HCT116 (cell line): ENCODE results near the gene ADGRA1. TPM values are rescaled to one million over a fixed set of nuclear protein-coding genes. Genes with fewer than 3 reads are reported as not detected.

Source experiments
- ATAC-seq: fragments of 200-7000 bp; cut with Tn5 transposase; 2 replicates; pipeline ENCODE4 v1.9.1; 2020; ENCODE audit warnings: mild to moderate bottlenecking, moderate library complexity
- BruUV-seq: library from RNA; stranded (reverse); fragments of 400-500 nt; replicated peaks from 2 replicates; lab custom pipeline; 2021; lab: Mats Ljungman, UMichigan
- CTCF ChIA-PET: fragments of 300-600 bp; sonication (Branson Sonifier 250); formaldehyde crosslinking; loops from one replicate; lab custom pipeline; 2021; ENCODE audit warnings: antibody characterized with exemption; lab: Charles Lee
- POLR2A ChIA-PET: fragments of 300-600, 350-600 bp; sonication (Branson Sonifier 250); formaldehyde crosslinking; loops from one replicate; lab custom pipeline; 2021; ENCODE audit warnings: antibody characterized with exemption; lab: Charles Lee
- RAD21 ChIA-PET, 2 experiments: fragments of 300-600 bp; sonication (Branson Sonifier 250); formaldehyde crosslinking; loops; one replicate each; lab custom pipeline; 2023; ENCODE audit warnings: low total read pairs in 2 of 2; ENCODE audit not compliant: uncharacterized antibody in 2 of 2, unreplicated experiment in 2 of 2, low non-redundant PET in 1 of 2; lab: Charles Lee
- DNase-seq: peaks from one replicate; pipeline ENCODE4 v3.0.0-alpha.2; 2010; ENCODE audit warnings: low read depth, low spot score
- H2AFZ ChIP-seq: fragments of 200-600 bp; shearing (Covaris generic), sonication (generic); 2 replicates; pipeline ENCODE4 v1.6.1; 2017; ENCODE audit warnings: low read depth, mixed run types, mixed read lengths, antibody characterized with exemption, low read length; ENCODE audit not compliant: poor library complexity, severe bottlenecking
- H3K27ac ChIP-seq: 2 replicates; pipeline ENCODE4 v1.5.1; 2012; ENCODE audit warnings: low read depth, low read length
- H3K27me3 ChIP-seq: fragments of 200-600 bp; sonication (generic); 2 replicates; pipeline ENCODE4 v1.6.1; 2016; ENCODE audit warnings: mixed run types, low read length, mixed read lengths; ENCODE audit not compliant: insufficient read depth
- H3K36me3 ChIP-seq, 2 experiments: fragments of 200-500 bp in 1 of 2; fragments of 200-600 bp in 1 of 2; sonication (Bioruptor generic) in 1 of 2; sonication (generic) in 1 of 2; 2 replicates each; pipeline versions ENCODE4 v1.5.1 to v1.6.1; 2014 to 2016; ENCODE audit warnings: low read length in 2 of 2, inconsistent platforms in 1 of 2, mixed read lengths in 1 of 2, mixed run types in 1 of 2; ENCODE audit not compliant: insufficient read depth in 2 of 2, control insufficient read depth in 1 of 2
- H3K4me1 ChIP-seq, 2 experiments: fragments of 200-600 bp in 1 of 2; sonication (generic) in 1 of 2; 2 replicates each; pipeline versions ENCODE4 v1.5.1 to v1.6.1; 2012 to 2017; ENCODE audit warnings: low read length in 2 of 2, inconsistent platforms in 1 of 2, mild to moderate bottlenecking in 1 of 2, mixed read lengths in 1 of 2, mixed run types in 1 of 2, moderate library complexity in 1 of 2; ENCODE audit not compliant: insufficient read depth in 2 of 2, control insufficient read depth in 1 of 2
- H3K4me2 ChIP-seq: fragments of 200-600 bp; sonication (generic); 2 replicates; pipeline ENCODE4 v1.6.1; 2017; ENCODE audit warnings: mixed run types, low read length, mixed read lengths
- H3K4me3 ChIP-seq, 2 experiments: fragments of 200-600 bp in 1 of 2; sonication (generic) in 1 of 2; replicated peaks in 1 of 2; 2 replicates each; pipeline ENCODE4 v1.5.1; 2011 to 2016; ENCODE audit warnings: low read length in 2 of 2, control low read depth in 1 of 2, low read depth in 1 of 2, mild to moderate bottlenecking in 1 of 2, mixed read lengths in 1 of 2, mixed run types in 1 of 2
- H3K79me2 ChIP-seq: fragments of 200-600 bp; sonication (generic); 2 replicates; pipeline ENCODE4 v1.6.1; 2017; ENCODE audit warnings: mild to moderate bottlenecking, mixed run types, low read length, moderate library complexity, mixed read lengths; ENCODE audit not compliant: insufficient read depth
- H3K9ac ChIP-seq: fragments of 200-600 bp; sonication (generic); 2 replicates; pipeline ENCODE4 v1.6.1; 2016; ENCODE audit warnings: low read length, mixed read lengths
- H3K9me2 ChIP-seq: fragments of 200-600 bp; sonication (generic), shearing (Covaris generic); 2 replicates; pipeline ENCODE4 v1.6.1; 2017; ENCODE audit warnings: mixed run types, mild to moderate bottlenecking, moderate library complexity; ENCODE audit not compliant: insufficient read depth
- H3K9me3 ChIP-seq, 2 experiments: fragments of 200-500 bp in 1 of 2; fragments of 200-600 bp in 1 of 2; sonication (Bioruptor generic) in 1 of 2; sonication (generic) in 1 of 2; 2 replicates each; pipeline ENCODE4 v1.6.1; 2014 to 2017; ENCODE audit warnings: low read length in 2 of 2, mixed read lengths in 2 of 2, inconsistent platforms in 1 of 2, low read depth in 1 of 2, mild to moderate bottlenecking in 1 of 2, mixed run types in 1 of 2, moderate library complexity in 1 of 2; ENCODE audit not compliant: control insufficient read depth in 1 of 2, insufficient read depth in 1 of 2
- H4K20me1 ChIP-seq: fragments of 200-600 bp; sonication (generic), shearing (Covaris generic); 2 replicates; pipeline ENCODE4 v1.6.1; 2017; ENCODE audit warnings: mixed run types, mild to moderate bottlenecking, moderate library complexity; ENCODE audit not compliant: insufficient read depth
- CBX3 ChIP-seq: IDR thresholded peaks from 2 replicates; pipeline ENCODE4 v1.6.1; 2012; ENCODE audit warnings: low read depth
- CEBPB ChIP-seq: IDR thresholded peaks from 2 replicates; pipeline ENCODE4 v1.6.1; 2012; ENCODE audit warnings: low read depth
- FOSL1 ChIP-seq: IDR thresholded peaks from 2 replicates; pipeline ENCODE4 v1.6.1; 2012; ENCODE audit warnings: low read depth
- SIN3A ChIP-seq: IDR thresholded peaks from 2 replicates; pipeline ENCODE4 v1.6.1; 2012; ENCODE audit warnings: low read depth
- ZNF274 ChIP-seq: fragments of 200-500 bp; sonication (Bioruptor generic); IDR thresholded peaks from 2 replicates; pipeline ENCODE4 v1.6.1; 2014; ENCODE audit warnings: mild to moderate bottlenecking, low read depth, low read length, inconsistent platforms
- intact Hi-C: fragments of 100-400 bp; cut with micrococcal nuclease; formaldehyde crosslinking; loops from 2 replicates; pipeline ENCODE4 v1.10.0; 2022
- total RNA-seq: library from RNA; stranded (reverse); gene quantifications from one replicate; pipeline ENCODE4 v1.2.1, GENCODE V29; 2021; ENCODE audit not compliant: unreplicated experiment

Gene ADGRA1
- total RNA-seq, 1 experiment from 2014 or later: not detected

DNA sequence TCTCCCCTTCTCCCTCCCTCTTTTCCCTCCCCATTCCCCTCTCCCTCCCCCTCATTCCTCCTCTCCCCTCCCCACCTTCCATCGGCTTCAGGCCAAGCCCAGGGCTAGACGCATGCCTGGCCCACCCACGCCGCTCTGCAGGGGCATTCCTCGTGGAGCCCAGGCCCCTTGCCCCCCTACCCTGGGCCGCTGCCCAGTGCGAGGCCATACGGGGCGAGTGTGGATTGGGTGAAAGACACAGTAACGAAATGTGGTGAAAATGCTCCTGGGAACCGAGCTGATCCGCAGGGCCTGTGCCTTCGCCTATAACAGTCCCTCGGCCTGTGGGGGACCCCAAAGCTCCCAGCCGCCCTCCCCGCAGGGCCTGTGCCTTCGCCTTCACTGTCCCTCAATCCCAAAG is 28.3 kb downstream of the ADGRA1 start:
- H2AFZ ChIP-seq: no peak overlapping the region
- ATAC-seq (no peak), DNase-seq (no peak)
- BruUV-seq: no TSS peak
- no peaks in the 10 kb centered on the region for H3K4me1 ChIP-seq
- no peak overlapping the region for H3K27ac ChIP-seq
- no peak overlapping the region for H3K4me2 ChIP-seq
- POLR2A ChIA-PET: no interaction called here
- intact Hi-C loops: no loop called here
- no peaks in the 10 kb centered on the region for H4K20me1 ChIP-seq
- no peaks in the 10 kb centered on the region for H3K9me2 ChIP-seq
- H3K27me3 ChIP-seq: no peaks in the 10 kb centered on the region
- no peaks in the 10 kb centered on the region for H3K36me3 ChIP-seq
- H3K9me3 ChIP-seq: no peaks in the 10 kb centered on the region; a peak in 1 of 4 replicates
- no peaks in the 10 kb centered on the region for H3K79me2 ChIP-seq
- CTCF ChIA-PET: no interaction called here
- TF ChIP-seq ZNF274 (no peak), CEBPB (no peak)
- TF ChIP-seq, all 23 proteins: peak for 0
- no peak overlapping the region for H3K4me3 ChIP-seq
- RAD21 ChIA-PET: no interaction called here
- H3K9ac ChIP-seq: no peak overlapping the region

DNA sequence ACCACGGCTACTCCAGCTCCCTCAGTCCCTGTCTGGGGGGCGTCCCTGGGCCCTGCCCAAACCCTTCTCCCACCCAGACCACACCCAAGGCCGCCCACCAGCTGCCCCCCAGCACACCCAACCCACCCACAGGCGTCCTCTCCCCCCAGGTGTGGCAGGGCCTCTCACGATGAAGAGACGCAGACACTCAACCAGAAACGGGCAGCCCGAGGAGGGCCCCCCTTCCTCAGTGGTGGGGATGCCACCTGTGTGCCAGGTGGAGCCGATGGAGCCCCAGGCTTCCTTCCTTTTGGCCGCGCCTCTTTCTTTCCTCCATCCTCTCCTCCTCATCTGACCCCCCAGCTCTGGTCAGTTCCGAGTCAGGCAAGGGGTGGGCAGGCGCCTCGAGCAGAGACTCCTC is 28.7 kb downstream of the ADGRA1 start:
- CTCF ChIA-PET: no interaction called here
- BruUV-seq: no TSS peak
- H3K27me3 ChIP-seq: no peaks in the 10 kb centered on the region
- H3K4me1 ChIP-seq: no peaks in the 10 kb centered on the region
- H2AFZ ChIP-seq: no peak overlapping the region
- H3K9ac ChIP-seq: no peak overlapping the region
- H4K20me1 ChIP-seq: no peaks in the 10 kb centered on the region
- intact Hi-C loops: no loop called here
- H3K27ac ChIP-seq: no peak overlapping the region
- DNase-seq (no peak), ATAC-seq (no peak)
- no peaks in the 10 kb centered on the region; a peak in 1 of 4 replicates for H3K9me3 ChIP-seq
- H3K4me2 ChIP-seq: no peak overlapping the region
- H3K79me2 ChIP-seq: no peaks in the 10 kb centered on the region
- POLR2A ChIA-PET: no interaction called here
- no peaks in the 10 kb centered on the region for H3K36me3 ChIP-seq
- no peaks in the 10 kb centered on the region for H3K9me2 ChIP-seq
- RAD21 ChIA-PET: no interaction called here
- TF ChIP-seq CBX3 (no peak), FOSL1 (no peak), ZNF274 (no peak), SIN3A (no peak)
- no peak overlapping the region for H3K4me3 ChIP-seq
